KMS-11 (cell line): ENCODE measurements around the gene APRT.

Experiments
- H2AFZ ChIP-seq: fragments of 200-600 bp; sonication (generic); 2 replicates; pipeline ENCODE4 v1.6.1; 2016; ENCODE audit warnings: antibody characterized with exemption, mixed run types, low read depth
- H3K27ac ChIP-seq: fragments of 200-600 bp; sonication (generic); 2 replicates; pipeline ENCODE4 v1.6.1; 2016; ENCODE audit warnings: mild to moderate bottlenecking, mixed run types
- H3K27me3 ChIP-seq: fragments of 200-600 bp; sonication (generic); 2 replicates; pipeline ENCODE4 v1.6.1; 2017; ENCODE audit warnings: mild to moderate bottlenecking, low read depth, mixed run types, moderate library complexity; ENCODE audit not compliant: insufficient read depth
- H3K36me3 ChIP-seq: fragments of 200-600 bp; sonication (generic); 2 replicates; pipeline ENCODE4 v1.6.1; 2017; ENCODE audit warnings: mild to moderate bottlenecking, mixed run types; ENCODE audit not compliant: insufficient read depth
- H3K4me1 ChIP-seq: fragments of 200-600 bp; sonication (generic); 2 replicates; pipeline ENCODE4 v1.6.1; 2016; ENCODE audit warnings: mild to moderate bottlenecking, low read depth, mixed run types; ENCODE audit not compliant: poor library complexity, severe bottlenecking
- H3K4me2 ChIP-seq: fragments of 200-600 bp; sonication (generic); 2 replicates; pipeline ENCODE4 v1.7.0; 2016; ENCODE audit warnings: mild to moderate bottlenecking, mixed run types
- H3K4me3 ChIP-seq: fragments of 200-600 bp; sonication (generic); IDR thresholded peaks from 2 replicates; pipeline ENCODE4 v1.6.1; 2017; ENCODE audit warnings: low read depth, low read length, mixed read lengths; ENCODE audit not compliant: insufficient read depth
- H3K79me2 ChIP-seq: fragments of 200-600 bp; sonication (generic); 2 replicates; pipeline ENCODE4 v1.6.1; 2016; ENCODE audit warnings: low read depth, mixed run types; ENCODE audit not compliant: insufficient read depth
- H3K9ac ChIP-seq: fragments of 200-600 bp; sonication (generic); 2 replicates; pipeline ENCODE4 v1.6.1; 2016; ENCODE audit warnings: mild to moderate bottlenecking, mixed run types
- H4K20me1 ChIP-seq: fragments of 200-600 bp; sonication (generic); 2 replicates; pipeline ENCODE4 v1.6.1; 2016; ENCODE audit warnings: mild to moderate bottlenecking, mixed run types; ENCODE audit not compliant: insufficient read depth
- TF ChIP-seq, protein P1 (sequence below): fragments of 200-600 bp; sonication (generic); conservative IDR thresholded peaks from 2 replicates; pipeline ENCODE4 v1.6.1; 2017; ENCODE audit warnings: low read depth, mild to moderate bottlenecking, antibody characterized with exemption, low read length, moderate library complexity, mixed read lengths

APRT gene

GRCh38 chr16:88857728-88858339, 46.1 kb upstream of the APRT start:
- Histone ChIP-seq H3K9ac (peak overlapping the region; percentile 63), H3K27ac (no peak overlapping the region), H3K36me3 (no peaks in the 10 kb centered on the region; the same call in 1 of the 2 replicates)

DNA sequence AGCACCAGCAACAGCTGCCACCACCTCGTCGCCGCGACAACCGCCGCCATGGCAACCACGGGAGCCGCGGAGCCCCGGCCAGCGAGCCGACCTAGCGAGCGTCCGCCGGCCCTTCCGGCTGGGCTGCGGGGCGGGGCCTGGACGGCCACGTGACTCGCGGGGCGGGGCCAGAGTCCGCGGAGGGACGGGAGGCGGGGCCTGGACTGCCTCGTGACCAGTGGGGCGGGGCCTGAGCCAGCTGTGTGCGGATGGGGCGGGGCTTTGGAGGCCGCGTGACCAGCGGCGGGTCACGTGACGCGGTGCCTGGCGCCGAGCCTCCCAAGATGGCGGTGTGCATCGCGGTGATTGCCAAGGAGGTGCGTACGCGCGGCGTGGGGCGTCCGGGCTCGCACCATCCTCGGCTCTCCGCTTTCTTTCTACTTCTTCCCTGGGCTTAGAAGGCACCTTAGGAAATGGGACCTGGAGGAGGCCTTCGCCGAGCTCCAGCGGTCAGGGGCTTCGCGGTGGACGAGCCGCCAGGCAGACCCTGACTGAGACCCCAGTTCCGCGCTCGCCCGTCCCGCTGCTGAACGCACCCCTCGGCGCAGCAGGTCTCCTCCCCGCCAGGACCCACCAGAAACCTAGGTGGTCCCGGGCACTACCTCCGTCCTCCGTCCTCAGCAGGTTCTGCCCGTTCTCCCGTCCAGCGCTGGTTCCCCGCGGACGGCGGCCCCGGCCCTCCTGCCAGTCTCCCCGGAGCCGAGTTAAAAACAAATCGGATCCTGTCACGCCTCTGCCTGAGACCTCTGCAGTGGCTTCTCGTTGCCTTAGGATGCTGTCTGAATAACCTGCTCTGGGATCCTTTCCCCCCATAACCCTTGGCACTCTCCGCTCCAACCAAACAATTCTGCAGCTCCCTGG, 45.4 kb upstream of the APRT start, which contains the start of the genes GALNS and TRAPPC2L:
TSS of gene GALNS (minus strand) at position 120 of the 900 bp plus-strand sequence. CDS start at position 50, 70 bp downstream.
TSS of gene TRAPPC2L (plus strand) at position 300 of the 900 bp plus-strand sequence. CDS start at position 324, 24 bp downstream.
- H3K4me1 ChIP-seq: peaks cover 7% of the 10 kb centered on the region
- no peaks in the 10 kb centered on the region; the same call in 1 of the 2 replicates for H3K79me2 ChIP-seq
- H3K36me3 ChIP-seq: no peaks in the 10 kb centered on the region; the same call in 1 of the 2 replicates
- H3K27me3 ChIP-seq: no peaks in the 10 kb centered on the region
- peak within 1 kb of the TSS; percentile 63 for H3K9ac ChIP-seq
- TF ChIP-seq, protein P1, sequence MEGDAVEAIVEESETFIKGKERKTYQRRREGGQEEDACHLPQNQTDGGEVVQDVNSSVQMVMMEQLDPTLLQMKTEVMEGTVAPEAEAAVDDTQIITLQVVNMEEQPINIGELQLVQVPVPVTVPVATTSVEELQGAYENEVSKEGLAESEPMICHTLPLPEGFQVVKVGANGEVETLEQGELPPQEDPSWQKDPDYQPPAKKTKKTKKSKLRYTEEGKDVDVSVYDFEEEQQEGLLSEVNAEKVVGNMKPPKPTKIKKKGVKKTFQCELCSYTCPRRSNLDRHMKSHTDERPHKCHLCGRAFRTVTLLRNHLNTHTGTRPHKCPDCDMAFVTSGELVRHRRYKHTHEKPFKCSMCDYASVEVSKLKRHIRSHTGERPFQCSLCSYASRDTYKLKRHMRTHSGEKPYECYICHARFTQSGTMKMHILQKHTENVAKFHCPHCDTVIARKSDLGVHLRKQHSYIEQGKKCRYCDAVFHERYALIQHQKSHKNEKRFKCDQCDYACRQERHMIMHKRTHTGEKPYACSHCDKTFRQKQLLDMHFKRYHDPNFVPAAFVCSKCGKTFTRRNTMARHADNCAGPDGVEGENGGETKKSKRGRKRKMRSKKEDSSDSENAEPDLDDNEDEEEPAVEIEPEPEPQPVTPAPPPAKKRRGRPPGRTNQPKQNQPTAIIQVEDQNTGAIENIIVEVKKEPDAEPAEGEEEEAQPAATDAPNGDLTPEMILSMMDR: no peak
- no peak within 1 kb of the TSS for H3K27ac ChIP-seq
- H4K20me1 ChIP-seq: no peaks in the 10 kb centered on the region
- H3K4me3 ChIP-seq: peak within 1 kb of the TSS; percentile 73
- H2AFZ ChIP-seq: peak within 1 kb of the TSS; percentile 81
- peak within 1 kb of the TSS; percentile 86 for H3K4me2 ChIP-seq

More at GRCh38 chr16:88857728-88858339, 46.1 kb upstream of the APRT start:
- TF ChIP-seq, protein P1: peak; percentile 66; the same call in 1 of the 2 replicates
- peak overlapping the region; percentile 86 for H3K4me2 ChIP-seq
- no peaks in the 10 kb centered on the region for H4K20me1 ChIP-seq
- peak overlapping the region; percentile 73 for H3K4me3 ChIP-seq
- H3K27me3 ChIP-seq: no peaks in the 10 kb centered on the region
- H3K4me1 ChIP-seq: peaks cover 7% of the 10 kb centered on the region
- no peaks in the 10 kb centered on the region; the same call in 1 of the 2 replicates for H3K79me2 ChIP-seq
- H2AFZ ChIP-seq: peak overlapping the region; percentile 81

DNA sequence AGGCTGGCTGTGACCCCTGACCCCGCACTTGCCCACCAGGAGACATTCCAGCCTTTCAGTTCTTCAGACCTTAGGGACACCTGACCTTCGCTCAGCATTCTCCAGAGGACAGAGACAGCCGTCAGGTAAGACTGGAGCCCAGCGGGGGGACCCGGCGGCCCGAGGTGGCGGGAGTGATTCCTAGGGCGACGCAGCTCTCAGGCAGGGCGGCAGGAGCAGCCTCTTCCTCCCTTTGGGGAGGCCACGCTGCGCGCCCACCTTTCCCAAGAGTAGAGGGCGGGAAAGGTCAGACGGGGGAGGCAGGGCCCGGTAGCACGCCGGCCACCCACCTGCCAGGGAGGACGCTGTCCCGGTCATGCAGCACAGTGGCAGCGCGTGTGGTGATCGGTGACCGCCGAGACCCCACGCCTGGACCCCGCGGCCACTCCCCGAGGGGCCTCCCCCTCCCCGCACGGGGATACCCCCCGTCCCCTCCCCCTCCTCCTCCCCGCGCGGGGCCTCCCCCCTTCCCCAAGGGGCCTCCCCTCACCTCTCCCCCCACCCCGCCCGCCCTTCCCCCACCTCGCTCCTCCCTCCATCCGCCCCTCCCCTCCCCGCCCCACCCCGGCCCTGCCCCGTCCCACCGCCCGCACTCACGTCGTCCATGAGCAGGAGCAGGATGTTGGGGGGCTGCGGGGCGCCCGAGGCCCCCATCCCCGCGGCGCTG, 44.5 kb upstream of the APRT start:
- Histone ChIP-seq H3K79me2 (no peaks in the 10 kb centered on the region; the same call in 1 of the 2 replicates), H3K9ac (peak overlapping the region; percentile 63; the same call in 1 of the 2 replicates), H4K20me1 (no peaks in the 10 kb centered on the region), H3K27me3 (no peaks in the 10 kb centered on the region), H3K4me2 (peak overlapping the region; percentile 51; the same call in 1 of the 2 replicates), H3K36me3 (no peaks in the 10 kb centered on the region; the same call in 1 of the 2 replicates), H3K4me1 (peaks cover 7% of the 10 kb centered on the region), H3K4me3 (no peak overlapping the region), H2AFZ (peak overlapping the region; percentile 81), H3K27ac (no peak overlapping the region)
- TF ChIP-seq, protein P1: no peak

- Histone ChIP-seq H2AFZ (no peak overlapping the region), H3K4me3 (no peak overlapping the region), H3K27me3 (no peaks in the 10 kb centered on the region), H3K4me2 (peak overlapping the region; percentile 51; the same call in 1 of the 2 replicates), H3K4me1 (peaks cover 7% of the 10 kb centered on the region), H3K9ac (no peak overlapping the region), H4K20me1 (no peaks in the 10 kb centered on the region), H3K36me3 (no peaks in the 10 kb centered on the region; the same call in 1 of the 2 replicates), H3K79me2 (no peaks in the 10 kb centered on the region; the same call in 1 of the 2 replicates), H3K27ac (no peak overlapping the region)
- TF ChIP-seq, protein P1: no peak
These were observed 44.0 kb upstream of the APRT start for GRCh38 chr16:88855736-88856121.
